ENCODE data around the gene CBFA2T2.
"Not testable (repeated sequence)": the region's sequence is repeated elsewhere in the genome, so short reads cannot be mapped to it uniquely, and the experiment has no call there.

The CBFA2T2 gene

DNA sequence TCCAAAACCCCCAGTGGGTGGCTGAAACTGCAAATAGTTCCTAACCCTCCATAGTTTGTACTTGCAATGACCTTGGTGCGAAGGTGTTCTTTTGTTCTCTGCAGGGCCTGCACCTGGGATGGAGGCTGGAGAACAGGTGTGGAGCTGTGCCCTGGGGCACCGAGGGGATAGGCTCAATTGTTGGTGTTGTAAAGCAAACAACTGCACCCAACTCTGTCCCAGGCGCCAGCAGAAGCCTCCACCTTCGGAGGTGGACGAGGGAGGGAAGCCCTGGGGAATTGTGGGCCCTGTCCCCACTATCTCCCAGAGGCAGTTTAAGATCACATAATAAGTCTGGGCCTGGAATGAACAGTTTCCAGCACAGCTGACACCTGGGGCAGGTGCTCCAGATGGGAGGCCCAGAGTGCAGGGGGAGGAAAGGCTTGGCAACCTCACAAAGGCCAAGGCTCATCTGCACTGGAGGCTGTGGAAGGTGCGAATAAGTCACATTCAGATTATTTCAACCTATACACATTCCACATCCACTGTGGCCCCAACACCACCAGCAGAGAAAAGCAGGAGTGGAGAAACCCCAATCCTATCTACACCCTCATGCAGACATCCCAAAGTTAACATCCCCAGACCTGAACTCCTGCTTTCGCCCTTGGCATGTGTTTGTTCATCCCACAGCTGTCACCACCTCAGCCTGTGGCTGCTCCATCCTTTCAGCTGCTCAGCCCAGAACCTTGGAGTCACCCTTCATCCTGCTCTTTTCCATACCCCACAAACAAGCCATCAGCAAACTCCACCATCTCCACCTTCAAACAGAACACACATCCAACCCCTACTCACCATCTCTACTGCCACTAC is 12.3 kb upstream of the CBFA2T2 start:
- Histone ChIP-seq H3K27me3 (ENCODE audit: insufficient read depth, low read length) (no peaks in the 10 kb centered on the region), H3K36me3 (ENCODE audit: insufficient read depth, low read length) (no peaks in the 10 kb centered on the region), H2AFZ (ENCODE audit: low read depth, low read length) (no peak overlapping the region), H3K4me1 (ENCODE audit: insufficient read depth, low read length) (peaks cover 7% of the 10 kb centered on the region), H3K9me3 (ENCODE audit: low read length) (no peaks in the 10 kb centered on the region), H3K4me3 (ENCODE audit: low read length) (no peak overlapping the region)

DNA sequence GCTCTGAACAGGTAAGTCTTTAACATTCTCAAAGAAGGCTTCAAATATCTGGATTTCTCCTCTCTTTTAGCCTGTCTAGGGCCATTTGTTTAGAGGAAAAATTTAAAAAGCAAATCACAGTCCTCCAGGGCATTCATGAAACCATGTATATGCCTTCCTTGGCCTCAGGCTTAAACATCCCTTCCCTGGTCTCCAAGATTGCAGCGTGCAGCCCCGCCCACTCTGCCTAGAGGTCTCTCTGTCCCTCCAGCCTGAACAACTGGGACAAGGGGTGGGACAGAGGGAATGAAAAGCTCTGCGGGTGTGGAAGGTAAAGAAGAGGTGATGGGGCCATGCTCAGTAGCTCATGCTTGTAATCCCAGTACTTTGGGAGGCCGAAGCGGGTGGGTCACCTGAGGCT is 9.8 kb upstream of the CBFA2T2 start:
- Histone ChIP-seq H3K9me3 (ENCODE audit: low read length) (no peaks in the 10 kb centered on the region), H2AFZ (ENCODE audit: low read depth, low read length) (no peak overlapping the region), H3K4me3 (ENCODE audit: low read length) (no peak overlapping the region), H3K4me1 (ENCODE audit: insufficient read depth, low read length) (peaks cover 7% of the 10 kb centered on the region), H3K27me3 (ENCODE audit: insufficient read depth, low read length) (no peaks in the 10 kb centered on the region), H3K36me3 (ENCODE audit: insufficient read depth, low read length) (no peaks in the 10 kb centered on the region)

DNA sequence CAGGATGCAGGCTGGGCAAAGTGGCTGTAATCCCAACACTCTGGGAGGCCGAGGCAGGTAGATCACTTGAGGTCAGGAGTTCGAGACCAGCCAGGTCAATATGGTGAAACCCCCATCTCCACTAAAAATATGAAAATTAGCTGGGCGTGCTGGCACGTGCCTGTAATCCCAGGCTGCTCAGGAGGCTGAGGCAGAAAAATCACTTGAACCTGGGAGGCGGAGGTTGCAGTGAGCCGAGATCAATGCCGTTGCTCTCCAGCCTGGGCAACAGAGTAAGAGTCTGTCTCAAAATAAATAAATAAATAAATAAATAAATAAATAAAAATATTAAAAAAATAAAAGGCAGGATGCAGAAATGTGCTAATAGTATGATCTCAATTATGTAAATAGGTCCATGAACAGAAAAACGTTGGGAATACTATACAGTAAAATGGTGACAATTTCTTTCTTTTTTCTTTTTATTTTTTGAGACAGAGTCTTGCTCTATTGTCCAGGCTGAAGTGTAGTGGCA is 8.4 kb upstream of the CBFA2T2 start:
- H3K4me1 ChIP-seq (ENCODE audit: insufficient read depth, low read length), result no peaks in the 10 kb centered on the region
- H3K4me3 ChIP-seq (ENCODE audit: low read length), result no peak overlapping the region
- no peaks in the 10 kb centered on the region for H3K9me3 ChIP-seq (ENCODE audit: low read length)
- no peaks in the 10 kb centered on the region for H3K27me3 ChIP-seq (ENCODE audit: insufficient read depth, low read length)
- no peaks in the 10 kb centered on the region for H3K36me3 ChIP-seq (ENCODE audit: insufficient read depth, low read length)
- no peak overlapping the region for H2AFZ ChIP-seq (ENCODE audit: low read depth, low read length)

GRCh38 chr20:33482581-33482980 is 7.3 kb upstream of the CBFA2T2 start:
- H3K36me3 ChIP-seq (ENCODE audit: insufficient read depth, low read length), result no peaks in the 10 kb centered on the region
- H3K4me3 ChIP-seq (ENCODE audit: low read length), result no peak overlapping the region
- no peaks in the 10 kb centered on the region for H3K27me3 ChIP-seq (ENCODE audit: insufficient read depth, low read length)
- H2AFZ ChIP-seq (ENCODE audit: low read depth, low read length), result no peak overlapping the region
- no peaks in the 10 kb centered on the region for H3K4me1 ChIP-seq (ENCODE audit: insufficient read depth, low read length)
- no peaks in the 10 kb centered on the region for H3K9me3 ChIP-seq (ENCODE audit: low read length)

DNA sequence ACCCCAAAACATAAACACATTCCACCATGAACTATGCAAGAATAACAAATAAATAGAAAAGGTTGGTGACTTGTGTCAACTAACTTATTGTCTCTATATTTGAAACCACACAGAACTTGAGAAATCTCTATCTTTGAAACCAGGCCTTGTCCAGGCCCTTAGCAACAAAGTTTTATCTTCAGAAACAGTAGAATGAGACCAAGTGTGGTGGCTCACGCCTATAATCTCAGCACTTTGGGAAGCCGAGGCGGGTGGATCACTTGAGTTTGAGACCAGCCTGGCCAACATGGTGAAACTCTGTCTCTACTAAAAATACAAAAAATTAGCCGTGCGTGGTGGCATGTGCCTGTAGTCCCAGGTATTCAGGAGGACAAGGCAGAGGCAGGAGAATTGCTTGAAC is 6.7 kb upstream of the CBFA2T2 start:
- H2AFZ ChIP-seq (ENCODE audit: low read depth, low read length); H3K4me3 ChIP-seq (ENCODE audit: low read length); H3K27me3 ChIP-seq (ENCODE audit: insufficient read depth, low read length); H3K36me3 ChIP-seq (ENCODE audit: insufficient read depth, low read length); H3K4me1 ChIP-seq (ENCODE audit: insufficient read depth, low read length); H3K9me3 ChIP-seq (ENCODE audit: low read length): not testable (repeated sequence)

GRCh38 chr20:33488201-33488600 is 1.7 kb upstream of the CBFA2T2 start:
- Histone ChIP-seq H2AFZ (ENCODE audit: low read depth, low read length) (no peak overlapping the region), H3K36me3 (ENCODE audit: insufficient read depth, low read length) (peaks cover 3% of the 10 kb centered on the region), H3K4me1 (ENCODE audit: insufficient read depth, low read length) (peaks cover 7% of the 10 kb centered on the region), H3K27me3 (ENCODE audit: insufficient read depth, low read length) (no peaks in the 10 kb centered on the region), H3K9me3 (ENCODE audit: low read length) (no peaks in the 10 kb centered on the region), H3K4me3 (ENCODE audit: low read length) (no peak overlapping the region)

DNA sequence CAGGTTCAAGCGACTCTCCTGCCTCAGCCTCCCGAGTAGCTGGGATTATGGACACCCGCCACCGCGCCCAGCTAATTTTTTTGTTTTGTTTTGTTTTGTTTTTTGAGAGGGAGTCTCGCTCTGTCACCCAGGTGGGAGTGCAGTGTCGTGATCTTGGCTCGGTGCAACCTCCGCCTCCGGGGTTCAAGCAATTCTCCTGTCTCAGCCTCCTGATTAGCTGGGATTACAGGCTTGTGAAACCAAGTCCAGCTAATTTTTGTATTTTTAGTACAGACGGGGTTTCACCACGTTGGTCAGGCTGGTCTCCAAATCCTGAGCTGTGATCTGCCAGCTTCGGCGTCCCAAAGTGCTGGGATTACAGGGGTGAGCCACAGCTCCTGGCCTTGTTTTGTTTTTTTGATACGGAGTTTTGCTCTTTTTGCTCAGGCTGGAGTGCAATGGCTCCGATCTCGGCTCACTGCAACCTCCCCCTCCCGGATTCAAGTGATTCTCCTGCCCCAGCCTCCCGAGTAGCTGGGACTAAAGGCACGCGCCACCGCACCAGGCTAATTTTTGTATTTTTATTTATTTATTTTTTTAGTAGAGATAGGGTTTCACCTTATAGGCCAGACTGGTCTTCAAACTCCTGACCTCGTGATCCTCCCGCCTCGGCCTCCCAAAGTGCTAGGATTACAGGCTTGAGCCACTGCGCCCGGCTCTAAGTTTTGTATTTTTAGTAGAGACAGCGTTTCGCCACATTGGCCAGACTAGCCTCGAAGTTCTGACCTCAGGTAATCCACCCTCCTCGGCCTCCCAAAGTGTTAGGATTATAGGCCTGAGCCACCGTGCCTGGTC is 1.0 kb upstream of the CBFA2T2 start:
- peak overlapping the region; percentile 83 for H3K4me3 ChIP-seq (ENCODE audit: low read length)

DNA sequence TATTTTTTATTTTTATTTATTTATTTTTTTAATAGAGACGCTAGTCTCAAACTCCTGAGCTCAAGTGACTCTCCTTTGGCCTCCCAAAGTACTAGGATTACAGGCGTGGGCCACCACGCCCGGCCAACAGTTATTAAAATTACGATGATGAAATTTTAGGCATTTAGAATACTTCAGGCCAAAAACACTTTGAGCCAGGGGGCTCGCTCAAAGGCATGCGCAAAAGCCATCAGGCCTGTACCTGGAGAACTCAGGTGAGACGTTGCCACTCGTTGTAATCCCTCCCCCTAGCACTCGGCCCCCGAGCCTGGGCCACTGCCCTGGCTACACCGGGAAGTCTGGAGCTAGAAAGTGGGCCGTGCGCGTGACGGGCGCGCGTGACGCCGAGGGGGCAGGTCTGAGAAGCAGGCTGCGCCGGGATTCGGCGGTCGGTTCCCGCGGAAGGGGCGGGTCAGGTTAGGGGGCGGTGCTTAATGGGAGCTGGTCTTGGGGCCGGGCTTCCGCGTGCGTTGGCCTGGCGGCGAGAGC is 337 bp upstream of the CBFA2T2 start:
- Histone ChIP-seq H3K4me3 (ENCODE audit: low read length) (peak overlapping the region; percentile 83), H3K4me1 (ENCODE audit: insufficient read depth, low read length) (peaks cover 7% of the 10 kb centered on the region), H3K36me3 (ENCODE audit: insufficient read depth, low read length) (peaks cover 3% of the 10 kb centered on the region), H3K27me3 (ENCODE audit: insufficient read depth, low read length) (no peaks in the 10 kb centered on the region), H2AFZ (ENCODE audit: low read depth, low read length) (no peak overlapping the region), H3K9me3 (ENCODE audit: low read length) (no peaks in the 10 kb centered on the region)

More for the DNA sequence above, 1.0 kb upstream of the CBFA2T2 start:
- H3K9me3 ChIP-seq (ENCODE audit: low read length); H3K36me3 ChIP-seq (ENCODE audit: insufficient read depth, low read length); H3K27me3 ChIP-seq (ENCODE audit: insufficient read depth, low read length); H2AFZ ChIP-seq (ENCODE audit: low read depth, low read length); H3K4me1 ChIP-seq (ENCODE audit: insufficient read depth, low read length): not testable (repeated sequence)

GRCh38 chr20:33490934-33491656 is 1.2 kb downstream of the CBFA2T2 start:
- no peaks in the 10 kb centered on the region for H3K27me3 ChIP-seq (ENCODE audit: insufficient read depth, low read length)
- peaks cover 7% of the 10 kb centered on the region for H3K4me1 ChIP-seq (ENCODE audit: insufficient read depth, low read length)
- H2AFZ ChIP-seq (ENCODE audit: low read depth, low read length), result no peak overlapping the region
- peak overlapping the region; percentile 61 for H3K4me3 ChIP-seq (ENCODE audit: low read length)
- no peaks in the 10 kb centered on the region for H3K9me3 ChIP-seq (ENCODE audit: low read length)
- H3K36me3 ChIP-seq (ENCODE audit: insufficient read depth, low read length), result peaks cover 3% of the 10 kb centered on the region

DNA sequence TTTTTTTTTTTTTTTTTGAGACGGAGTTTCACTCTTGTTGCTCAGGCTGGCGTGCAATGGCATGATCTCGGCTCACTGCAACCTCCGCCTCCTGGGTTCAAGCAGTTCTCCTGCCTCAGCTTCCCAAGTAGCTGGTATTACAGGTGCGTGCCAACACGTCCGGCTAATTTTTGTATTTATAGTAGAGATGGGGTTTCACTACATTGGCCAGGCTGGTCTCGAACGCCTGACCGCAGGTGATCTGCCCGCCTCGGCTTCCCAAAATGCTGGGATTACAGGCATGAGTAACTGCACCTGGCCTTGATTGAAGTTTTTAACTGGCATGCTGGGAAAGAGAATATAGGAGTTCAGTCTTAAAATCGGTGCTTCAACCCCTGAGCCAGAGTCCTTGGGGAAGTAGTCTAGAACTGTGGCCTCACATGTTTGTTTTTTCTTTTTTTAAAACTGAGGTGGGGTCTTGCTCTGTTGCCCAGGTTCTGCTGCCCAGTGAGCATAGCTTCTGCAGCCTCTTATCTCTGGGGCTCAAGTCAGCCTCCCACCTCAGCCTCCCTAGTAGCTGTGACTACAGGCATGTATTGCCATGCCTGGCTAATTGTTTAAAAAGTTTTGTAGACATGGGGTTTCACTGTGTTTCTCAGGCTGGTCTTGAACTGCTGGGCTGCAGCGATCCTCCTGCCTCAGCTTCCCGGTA is 3.3 kb downstream of the CBFA2T2 start:
- Histone ChIP-seq H2AFZ (ENCODE audit: low read depth, low read length) (no peak overlapping the region), H3K4me1 (ENCODE audit: insufficient read depth, low read length) (peaks cover 7% of the 10 kb centered on the region), H3K36me3 (ENCODE audit: insufficient read depth, low read length) (peaks cover 7% of the 10 kb centered on the region), H3K4me3 (ENCODE audit: low read length) (no peak overlapping the region), H3K9me3 (ENCODE audit: low read length) (no peaks in the 10 kb centered on the region), H3K27me3 (ENCODE audit: insufficient read depth, low read length) (no peaks in the 10 kb centered on the region)

DNA sequence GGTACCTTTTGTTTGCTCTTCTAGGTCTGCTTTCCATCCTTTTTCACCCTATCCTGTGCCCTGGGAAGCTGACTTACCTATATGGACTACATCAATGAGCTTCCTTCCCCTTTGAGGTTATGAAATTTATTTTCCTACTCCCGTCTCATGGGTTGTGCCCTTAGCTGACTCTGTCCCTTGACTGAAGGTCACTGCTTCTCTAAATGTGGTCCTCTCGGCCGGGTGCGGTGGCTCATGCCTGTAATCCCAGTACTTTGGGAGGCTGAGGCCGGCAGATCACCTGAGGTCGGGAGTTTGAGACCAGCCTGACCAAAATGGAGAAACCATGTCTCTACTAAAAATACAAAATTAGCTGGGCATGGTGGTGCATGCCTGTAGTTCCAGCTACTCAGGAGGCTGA is 6.9 kb downstream of the CBFA2T2 start:
- H3K27me3 ChIP-seq (ENCODE audit: insufficient read depth, low read length); H3K4me3 ChIP-seq (ENCODE audit: low read length); H3K36me3 ChIP-seq (ENCODE audit: insufficient read depth, low read length); H3K4me1 ChIP-seq (ENCODE audit: insufficient read depth, low read length); H2AFZ ChIP-seq (ENCODE audit: low read depth, low read length); H3K9me3 ChIP-seq (ENCODE audit: low read length): not testable (repeated sequence)

DNA sequence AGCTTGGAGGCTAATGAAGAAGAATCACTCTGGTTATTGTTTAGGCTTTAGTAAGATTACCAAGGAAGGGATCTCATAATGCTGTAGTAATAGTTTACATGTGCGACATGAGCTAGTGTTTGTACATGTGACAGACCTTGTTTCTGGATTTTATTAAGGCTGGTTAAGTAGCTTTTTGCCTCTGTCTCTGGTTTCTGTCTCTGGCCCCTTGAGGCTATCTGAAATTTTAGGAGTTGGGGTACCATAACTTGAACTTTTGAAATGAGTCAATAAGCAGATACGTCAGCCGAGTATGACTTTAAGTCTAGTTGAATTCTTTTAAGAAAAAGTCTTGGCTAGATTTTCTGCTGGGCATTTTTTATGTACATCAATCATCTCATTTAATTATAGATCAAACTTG is 9.5 kb downstream of the CBFA2T2 start:
- H3K4me3 ChIP-seq (ENCODE audit: low read length), result no peak overlapping the region
- H3K36me3 ChIP-seq (ENCODE audit: insufficient read depth, low read length), result peaks cover 4% of the 10 kb centered on the region
- no peaks in the 10 kb centered on the region for H3K4me1 ChIP-seq (ENCODE audit: insufficient read depth, low read length)
- no peaks in the 10 kb centered on the region for H3K9me3 ChIP-seq (ENCODE audit: low read length)
- no peak overlapping the region for H2AFZ ChIP-seq (ENCODE audit: low read depth, low read length)
- H3K27me3 ChIP-seq (ENCODE audit: insufficient read depth, low read length), result no peaks in the 10 kb centered on the region
